Type B pancreatic cell (in vitro differentiated cells): Measurements from ENCODE around the gene FAM13A. TPM values are rescaled to one million over a fixed set of nuclear protein-coding genes. Genes with fewer than 3 reads are reported as not detected.

ENCODE experiments used
- DNase-seq: peaks from one replicate; pipeline ENCODE4 v3.0.0; 2021; ENCODE audit warnings: mixed read lengths; ENCODE audit not compliant: unreplicated experiment; ENCODE audit errors: extremely low spot score
- H3K27ac Mint-ChIP-seq: 2 replicates; pipeline ENCODE4 v1.8.0; 2021; ENCODE audit warnings: mild to moderate bottlenecking, mixed read lengths
- H3K27me3 Mint-ChIP-seq: 2 replicates; pipeline ENCODE4 v1.8.0; 2021; ENCODE audit warnings: mixed read lengths
- H3K36me3 Mint-ChIP-seq: 2 replicates; pipeline ENCODE4 v1.8.0; 2021; ENCODE audit warnings: mixed read lengths
- H3K4me1 Mint-ChIP-seq: one replicate; pipeline ENCODE4 v1.8.0; 2021; ENCODE audit warnings: mixed read lengths; ENCODE audit not compliant: unreplicated experiment
- H3K4me3 Mint-ChIP-seq: 2 replicates; pipeline ENCODE4 v1.8.0; 2021; ENCODE audit warnings: mild to moderate bottlenecking, mixed read lengths
- H3K9me3 Mint-ChIP-seq: 2 replicates; pipeline ENCODE4 v1.8.0; 2021; ENCODE audit warnings: mixed read lengths
- total RNA-seq: library from RNA; stranded (reverse); gene quantifications from 2 replicates; pipeline ENCODE4 v1.2.1, GENCODE V29; 2021; ENCODE audit warnings: low replicate concordance
- TF ChIP-seq, protein P1 (sequence below): fragments of 200-600 bp; sonication (generic); conservative IDR thresholded peaks from 2 replicates; pipeline ENCODE4 v1.5.0; 2021; ENCODE audit warnings: antibody characterized with exemption, mild to moderate bottlenecking

Gene FAM13A
- total RNA-seq, 1 donor from 2014 or later: 29.5 TPM

DNA sequence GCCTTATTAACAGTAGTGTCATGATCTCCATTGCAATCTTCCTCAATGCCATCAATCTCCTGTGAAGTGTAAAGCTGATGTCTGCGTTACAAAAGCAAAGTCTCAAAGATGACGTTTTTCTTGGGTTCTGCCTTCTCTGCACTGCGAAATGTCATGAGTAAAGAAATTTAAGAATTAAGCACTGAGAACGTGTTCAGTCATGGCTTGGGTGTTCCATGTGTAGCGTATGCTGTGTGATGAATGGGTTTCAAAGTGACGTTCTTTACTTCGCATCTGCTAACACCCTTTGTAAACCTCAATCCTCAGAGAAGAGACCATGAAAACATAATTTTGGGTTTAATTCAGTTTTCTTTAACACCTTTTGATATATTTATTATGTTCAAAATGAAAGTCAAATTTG lies 360.4 kb downstream of the FAM13A start:
- H3K4me1 Mint-ChIP-seq: peaks cover 5% of the 10 kb centered on the region

DNA sequence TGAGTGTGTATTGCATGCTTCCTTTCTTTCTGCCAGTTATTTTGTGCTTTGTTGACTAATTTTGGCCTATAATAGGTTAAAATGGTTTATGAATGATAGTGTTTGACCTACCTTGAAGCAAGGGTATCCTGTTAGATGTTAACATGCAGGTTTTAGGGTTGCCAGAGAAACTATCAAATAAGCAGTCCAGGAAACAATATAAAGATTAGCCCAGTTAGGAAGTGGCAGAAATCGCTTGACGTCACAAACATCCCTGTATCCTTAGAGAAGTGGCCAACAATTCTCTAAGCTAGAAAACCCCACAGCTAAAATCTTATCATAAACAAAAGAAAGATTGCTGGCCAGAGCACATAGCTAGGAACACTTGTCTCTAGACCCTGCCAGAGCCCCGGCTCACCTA lies 363.2 kb downstream of the FAM13A start:
- peaks cover 5% of the 10 kb centered on the region for H3K4me1 Mint-ChIP-seq
- no peak overlapping the region for H3K27ac Mint-ChIP-seq
- TF ChIP-seq, protein P1, sequence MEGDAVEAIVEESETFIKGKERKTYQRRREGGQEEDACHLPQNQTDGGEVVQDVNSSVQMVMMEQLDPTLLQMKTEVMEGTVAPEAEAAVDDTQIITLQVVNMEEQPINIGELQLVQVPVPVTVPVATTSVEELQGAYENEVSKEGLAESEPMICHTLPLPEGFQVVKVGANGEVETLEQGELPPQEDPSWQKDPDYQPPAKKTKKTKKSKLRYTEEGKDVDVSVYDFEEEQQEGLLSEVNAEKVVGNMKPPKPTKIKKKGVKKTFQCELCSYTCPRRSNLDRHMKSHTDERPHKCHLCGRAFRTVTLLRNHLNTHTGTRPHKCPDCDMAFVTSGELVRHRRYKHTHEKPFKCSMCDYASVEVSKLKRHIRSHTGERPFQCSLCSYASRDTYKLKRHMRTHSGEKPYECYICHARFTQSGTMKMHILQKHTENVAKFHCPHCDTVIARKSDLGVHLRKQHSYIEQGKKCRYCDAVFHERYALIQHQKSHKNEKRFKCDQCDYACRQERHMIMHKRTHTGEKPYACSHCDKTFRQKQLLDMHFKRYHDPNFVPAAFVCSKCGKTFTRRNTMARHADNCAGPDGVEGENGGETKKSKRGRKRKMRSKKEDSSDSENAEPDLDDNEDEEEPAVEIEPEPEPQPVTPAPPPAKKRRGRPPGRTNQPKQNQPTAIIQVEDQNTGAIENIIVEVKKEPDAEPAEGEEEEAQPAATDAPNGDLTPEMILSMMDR: no peak

More for the DNA sequence above, 360.4 kb downstream of the FAM13A start:
- TF ChIP-seq, protein P1: no peak
- H3K4me3 Mint-ChIP-seq: peak overlapping the region; percentile 88
- H3K9me3 Mint-ChIP-seq: no peaks in the 10 kb centered on the region
- H3K27ac Mint-ChIP-seq: peak overlapping the region; percentile 83
- no peak for DNase-seq
- peaks cover 4% of the 10 kb centered on the region for H3K36me3 Mint-ChIP-seq
- H3K27me3 Mint-ChIP-seq: no peaks in the 10 kb centered on the region

DNA sequence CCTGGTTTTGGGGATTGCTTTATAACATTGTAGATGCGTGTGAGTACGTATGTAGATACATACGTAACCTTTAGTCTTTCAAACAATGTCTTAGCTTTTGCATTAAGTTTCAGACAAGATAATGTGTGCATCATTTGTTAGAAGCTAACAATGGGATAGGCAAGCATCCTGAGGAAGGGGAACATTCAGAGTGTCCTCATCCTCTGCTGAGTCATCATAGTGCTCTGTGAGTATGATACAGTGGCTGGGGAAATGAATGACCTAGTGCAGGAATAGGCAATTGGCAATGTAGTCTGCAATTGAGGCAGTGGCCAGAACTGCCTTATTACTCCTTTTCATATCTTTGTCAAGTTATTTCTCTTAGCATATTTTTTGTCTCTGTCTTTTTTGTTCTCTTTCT lies 366.6 kb downstream of the FAM13A start:
- Mint-ChIP-seq H3K4me3 (no peak overlapping the region), H3K9me3 (no peaks in the 10 kb centered on the region), H3K36me3 (peaks cover 4% of the 10 kb centered on the region), H3K27me3 (no peaks in the 10 kb centered on the region), H3K4me1 (no peaks in the 10 kb centered on the region), H3K27ac (no peak overlapping the region)
- no peak for DNase-seq
- TF ChIP-seq, protein P1: no peak

More for the DNA sequence above, 363.2 kb downstream of the FAM13A start:
- no peaks in the 10 kb centered on the region for H3K27me3 Mint-ChIP-seq
- H3K4me3 Mint-ChIP-seq: no peak overlapping the region
- no peaks in the 10 kb centered on the region for H3K9me3 Mint-ChIP-seq
- no peaks in the 10 kb centered on the region for H3K36me3 Mint-ChIP-seq
- DNase-seq: no peak

DNA sequence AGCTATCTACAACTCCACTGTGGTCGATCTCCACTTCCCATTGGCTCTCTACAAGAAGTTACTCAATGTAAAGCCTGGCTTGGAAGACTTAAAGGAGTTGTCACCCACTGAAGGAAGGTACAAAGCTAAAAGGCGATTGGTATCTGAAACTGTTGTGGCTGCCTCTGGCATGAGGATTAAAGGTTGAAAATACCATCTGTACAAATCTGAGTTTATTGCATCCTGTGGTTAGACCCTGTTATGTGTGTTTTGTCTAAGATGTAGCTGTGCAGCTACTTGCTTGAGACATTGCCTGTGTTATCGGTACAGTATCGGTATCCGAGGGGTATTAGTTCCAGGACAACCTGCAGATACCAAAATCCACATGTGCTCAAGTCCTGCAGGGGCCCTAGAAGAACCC lies 375.8 kb downstream of the FAM13A start:
- Mint-ChIP-seq H3K27ac (no peak overlapping the region), H3K4me1 (no peaks in the 10 kb centered on the region), H3K27me3 (no peaks in the 10 kb centered on the region), H3K4me3 (no peak overlapping the region), H3K9me3 (peaks cover 7% of the 10 kb centered on the region), H3K36me3 (peaks cover 27% of the 10 kb centered on the region)
- TF ChIP-seq, protein P1: no peak
- no peak for DNase-seq

Other genes starting within 250 kb of the FAM13A start
- 13.2 and 15.5 TPM in 2 replicates for gene TIGD2, start 54.3 kb upstream of the FAM13A start, total RNA-seq